Epithelial cell of umbilical artery (primary cell): ENCODE results near the gene LTO1. TPM values are rescaled to one million over a fixed set of nuclear protein-coding genes. Genes with fewer than 3 reads are reported as not detected.

Experiments used
- total RNA-seq: library from RNA; depleted of rRNA; stranded (reverse); fragments of >200 nt; gene quantifications from 2 replicates; pipeline ENCODE4 v1.2.3, GENCODE V29; 2014

The LTO1 gene
- total RNA-seq: 14.1 and 21.1 TPM in 2 replicates

GRCh38 chr11:69674886-69675714 lies at the start of gene LTO1:
LTO1 (minus strand) TSS chr11:69675353; CDS start chr11:69675239, 114 bp downstream.

GRCh38 chr11:69703768-69704507 lies 28.8 kb upstream of the LTO1 start, which contains the start of gene FGF19:
FGF19 (minus strand) TSS chr11:69704022; CDS start chr11:69703876, 146 bp downstream.

GRCh38 chr11:69640995-69641581 lies 34.1 kb downstream of the LTO1 start, which contains the start of gene CCND1:
CCND1 (plus strand) TSS chr11:69641156; CDS start chr11:69641314, 158 bp downstream.

Other genes with a start within 250 kb of the LTO1 start
- not detected in 2 replicates for gene LINC01488, start 193.7 kb downstream of the LTO1 start, total RNA-seq
- 119 and 359 TPM in 2 replicates for gene CCND1, start 34.2 kb downstream of the LTO1 start, total RNA-seq
- not detected in 2 replicates for gene FGF19, start 28.7 kb upstream of the LTO1 start, total RNA-seq
- gene FGF4, start 100.0 kb upstream of the LTO1 start, total RNA-seq: not detected in 2 replicates
- gene FGF3, start 144.1 kb upstream of the LTO1 start, total RNA-seq: not detected in 2 replicates